Subcutaneous adipose tissue (tissue), 4 donors: Measurements from ENCODE around the gene UBASH3B. TPM values are rescaled to one million over a fixed set of nuclear protein-coding genes. Genes with fewer than 3 reads are reported as not detected.

Experiments used
- CTCF ChIP-seq: fragments of 450-650 bp; IDR thresholded peaks from one replicate; pipeline ENCODE4 v1.5.1; 2016; ENCODE audit warnings: low read depth, mild to moderate bottlenecking, control low read depth, antibody characterized with exemption, moderate library complexity
- total RNA-seq, 4 donors: library from RNA; depleted of rRNA; stranded (reverse); fragments of >200 nt; gene quantifications; one replicate each; pipeline ENCODE4 v1.1.0, GENCODE V29; 2016

Gene UBASH3B
- total RNA-seq = 10 to 100 TPM in 1 of 4 donors, 1 to 10 TPM in 3; 2.4 to 15.3 (median 7.1) TPM

DNA sequence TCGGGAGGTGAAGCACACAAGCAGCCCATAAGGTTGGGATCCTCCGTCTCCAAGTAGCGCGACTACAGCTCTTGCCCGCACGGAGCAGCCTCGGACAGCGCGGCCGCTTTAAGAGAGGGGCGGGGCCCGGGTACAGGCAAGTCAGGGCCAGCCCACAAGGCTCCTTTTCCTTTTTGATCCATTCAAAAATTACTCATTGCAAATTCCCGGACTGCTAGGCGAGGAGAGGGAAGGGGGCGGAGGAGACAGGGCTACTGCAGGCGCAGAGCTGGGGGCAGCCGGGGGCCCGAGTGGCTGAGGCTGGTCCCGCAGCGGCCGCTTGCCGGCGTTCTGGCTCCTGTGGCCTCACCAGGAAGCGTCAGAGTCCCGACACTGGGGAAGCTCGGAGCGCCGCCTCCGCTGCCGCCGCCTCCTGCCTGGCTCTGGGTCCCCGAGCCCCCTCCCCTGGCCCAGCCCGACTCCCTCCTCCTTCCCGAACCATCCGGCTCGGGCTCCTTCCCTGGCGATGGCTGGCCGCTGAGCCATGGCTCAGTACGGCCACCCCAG, at the start of gene UBASH3B:
UBASH3B (plus strand) TSS at position 196 of the 546 bp plus-strand sequence; CDS start at position 524, 328 bp downstream.
- no peak for TF ChIP-seq CTCF

- TF ChIP-seq CTCF = no peak
These were observed 43.2 kb upstream of the UBASH3B start for GRCh38 chr11:122612123-122612824.

- no peak for TF ChIP-seq CTCF
These were observed 38.8 kb upstream of the UBASH3B start for GRCh38 chr11:122616718-122617117.

DNA sequence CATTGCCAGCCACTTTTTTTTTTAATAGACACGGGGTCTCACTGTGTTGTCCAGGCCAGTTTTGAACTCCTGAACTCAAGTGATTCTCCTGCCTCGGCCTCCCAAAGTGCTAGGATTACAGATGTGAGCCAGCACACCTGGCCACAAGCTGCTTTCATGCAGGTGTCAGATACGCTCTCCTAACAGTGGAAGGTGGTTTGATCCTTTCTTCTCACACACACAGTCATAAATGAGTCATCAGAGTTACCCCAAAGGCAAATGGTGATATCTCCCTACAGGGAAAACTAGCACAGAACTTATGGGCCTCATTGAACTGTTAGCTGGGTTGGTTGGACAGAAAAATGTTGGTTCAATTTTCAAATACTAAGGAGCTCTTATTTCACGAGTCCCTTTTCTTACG, 38.2 kb upstream of the UBASH3B start:
- no peak for TF ChIP-seq CTCF

GRCh38 chr11:122617926-122618325, 37.6 kb upstream of the UBASH3B start:
- no peak for TF ChIP-seq CTCF

DNA sequence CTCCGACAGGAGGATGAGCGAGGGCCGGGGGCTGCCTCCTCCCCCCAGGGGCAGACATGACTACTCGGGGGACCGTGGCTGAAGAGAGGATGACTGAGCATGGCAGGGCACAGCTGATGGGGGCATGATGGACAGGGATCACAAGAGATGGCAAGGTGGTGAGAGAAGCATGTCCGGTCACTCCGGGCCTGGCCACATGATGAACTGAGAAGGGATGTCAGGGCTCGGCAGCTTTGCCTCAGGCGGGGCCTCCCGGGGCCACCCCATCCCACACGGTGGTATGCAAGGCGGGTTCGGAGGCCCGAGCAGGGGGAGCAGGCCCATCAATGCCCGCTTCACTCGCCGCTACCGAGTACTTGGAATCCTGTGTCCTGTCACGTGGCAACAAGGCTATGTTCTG, 36.6 kb upstream of the UBASH3B start:
- TF ChIP-seq CTCF = no peak

DNA sequence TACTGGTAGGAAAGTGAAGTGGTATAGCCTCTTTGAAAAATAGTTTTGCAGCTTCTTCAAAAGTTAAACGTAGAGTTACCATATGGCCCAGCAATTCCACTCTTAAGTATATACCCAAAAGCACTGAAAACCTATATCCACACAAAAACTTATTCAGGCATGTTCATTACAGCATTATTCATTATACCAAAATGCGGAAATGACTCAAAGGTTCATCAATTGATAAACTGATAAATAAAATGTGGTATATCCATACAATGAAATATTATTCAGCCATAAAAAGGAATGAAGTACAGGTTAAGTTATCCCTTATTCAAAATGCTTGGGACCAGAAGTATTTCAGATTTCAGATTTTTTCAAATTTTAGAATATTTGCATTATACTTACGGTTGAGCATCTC, 35.8 kb upstream of the UBASH3B start:
- no peak for TF ChIP-seq CTCF
